Mammary epithelial cell (primary cell): ENCODE measurements around the gene SUN3.

Source experiments
- EZH2 ChIP-seq: IDR thresholded peaks from 2 replicates; pipeline ENCODE4 v1.6.1; 2012; ENCODE audit warnings: low read length, inconsistent platforms, borderline replicate concordance
- TF ChIP-seq, protein P1 (sequence below), 2 donors: IDR thresholded peaks in 1 of 2; conservative IDR thresholded peaks in 1 of 2; 2 replicates each; pipeline ENCODE4 v1.5.1; 2011 to 2012; ENCODE audit warnings: inconsistent platforms in 2 of 2, low read length in 2 of 2, mild to moderate bottlenecking in 2 of 2, control low read depth in 1 of 2, low read depth in 1 of 2; ENCODE audit not compliant: insufficient read depth in 1 of 2; ENCODE audit errors: extremely low read depth in 1 of 2

DNA sequence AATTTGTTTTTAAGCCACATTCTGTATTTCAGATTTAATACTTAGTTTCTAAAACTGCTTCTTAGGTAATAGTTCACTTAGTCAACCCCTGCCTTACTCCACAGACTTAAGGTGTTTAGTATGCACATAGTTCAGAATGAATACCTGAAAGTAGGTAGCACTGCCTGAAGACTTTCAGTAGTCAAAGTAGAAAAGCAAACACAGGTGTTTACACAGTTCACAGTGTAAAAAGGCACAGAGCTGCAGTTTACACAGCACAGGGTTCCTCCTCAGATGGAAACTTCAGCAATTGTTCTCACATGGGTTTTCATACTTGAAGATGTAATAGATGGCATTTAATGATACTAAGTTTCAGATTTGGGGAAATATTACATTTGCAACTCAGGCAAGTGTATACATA, 77.5 kb downstream of the SUN3 start:
- TF ChIP-seq EZH2 = no peak
- TF ChIP-seq, protein P1, sequence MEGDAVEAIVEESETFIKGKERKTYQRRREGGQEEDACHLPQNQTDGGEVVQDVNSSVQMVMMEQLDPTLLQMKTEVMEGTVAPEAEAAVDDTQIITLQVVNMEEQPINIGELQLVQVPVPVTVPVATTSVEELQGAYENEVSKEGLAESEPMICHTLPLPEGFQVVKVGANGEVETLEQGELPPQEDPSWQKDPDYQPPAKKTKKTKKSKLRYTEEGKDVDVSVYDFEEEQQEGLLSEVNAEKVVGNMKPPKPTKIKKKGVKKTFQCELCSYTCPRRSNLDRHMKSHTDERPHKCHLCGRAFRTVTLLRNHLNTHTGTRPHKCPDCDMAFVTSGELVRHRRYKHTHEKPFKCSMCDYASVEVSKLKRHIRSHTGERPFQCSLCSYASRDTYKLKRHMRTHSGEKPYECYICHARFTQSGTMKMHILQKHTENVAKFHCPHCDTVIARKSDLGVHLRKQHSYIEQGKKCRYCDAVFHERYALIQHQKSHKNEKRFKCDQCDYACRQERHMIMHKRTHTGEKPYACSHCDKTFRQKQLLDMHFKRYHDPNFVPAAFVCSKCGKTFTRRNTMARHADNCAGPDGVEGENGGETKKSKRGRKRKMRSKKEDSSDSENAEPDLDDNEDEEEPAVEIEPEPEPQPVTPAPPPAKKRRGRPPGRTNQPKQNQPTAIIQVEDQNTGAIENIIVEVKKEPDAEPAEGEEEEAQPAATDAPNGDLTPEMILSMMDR (conservative IDR thresholded peaks at IDR 0.05 in 1 of 2, IDR thresholded peaks at IDR 0.05 in 1 of 2; ENCODE audit: extremely low read depth in 1 of 2, insufficient read depth in 1 of 2, low read depth in 1 of 2, low read length in 2 of 2) = no peak
